HFFc6 (cell line): ENCODE data around the gene PHACTR1. TPM values are rescaled to one million over a fixed set of nuclear protein-coding genes. Genes with fewer than 3 reads are reported as not detected.
"Not testable (repeated sequence)": the region's sequence is repeated elsewhere in the genome, so short reads cannot be mapped to it uniquely, and the experiment has no call there.

Source experiments
- DNase-seq: peaks from one replicate; pipeline ENCODE4 v3.0.0-alpha.2; 2018
- H3K27ac Mint-ChIP-seq: 2 replicates; pipeline ENCODE4 v1.8.0; 2020; ENCODE audit warnings: mild to moderate bottlenecking, mixed read lengths
- H3K27me3 Mint-ChIP-seq: 2 replicates; pipeline ENCODE4 v1.8.0; 2021; ENCODE audit warnings: mild to moderate bottlenecking, moderate library complexity, mixed read lengths; ENCODE audit not compliant: insufficient read depth
- H3K36me3 Mint-ChIP-seq: 2 replicates; pipeline ENCODE4 v1.8.0; 2021; ENCODE audit warnings: low read depth, mixed read lengths
- H3K4me1 Mint-ChIP-seq: 2 replicates; pipeline ENCODE4 v1.8.0; 2020; ENCODE audit warnings: low read depth, mixed read lengths
- H3K4me3 Mint-ChIP-seq: 2 replicates; pipeline ENCODE4 v1.8.0; 2020; ENCODE audit warnings: mild to moderate bottlenecking, moderate library complexity, mixed read lengths
- H3K9me3 Mint-ChIP-seq: 2 replicates; pipeline ENCODE4 v1.8.0; 2020; ENCODE audit warnings: mild to moderate bottlenecking, mixed read lengths
- CTCF ChIP-seq: fragments of 200-600 bp; sonication (generic); IDR thresholded peaks from 2 replicates; pipeline ENCODE4 v1.5.0; 2021; ENCODE audit warnings: antibody characterized with exemption, mild to moderate bottlenecking
- total RNA-seq, 6 experiments: library from RNA; stranded (reverse); fragmentation: NEBNext Ultra II Directional; extraction: Animal tissue kit (Norgen Biotek cat#: 25700); gene quantifications; 2 replicates in 1 of 6; 3 replicates in 5 of 6; pipeline ENCODE4 v1.2.3, GENCODE V29; 2021

The PHACTR1 gene
- total RNA-seq, 6 experiments from 2014 or later, result 2.5 to 4.7 (median 3.9) TPM

DNA sequence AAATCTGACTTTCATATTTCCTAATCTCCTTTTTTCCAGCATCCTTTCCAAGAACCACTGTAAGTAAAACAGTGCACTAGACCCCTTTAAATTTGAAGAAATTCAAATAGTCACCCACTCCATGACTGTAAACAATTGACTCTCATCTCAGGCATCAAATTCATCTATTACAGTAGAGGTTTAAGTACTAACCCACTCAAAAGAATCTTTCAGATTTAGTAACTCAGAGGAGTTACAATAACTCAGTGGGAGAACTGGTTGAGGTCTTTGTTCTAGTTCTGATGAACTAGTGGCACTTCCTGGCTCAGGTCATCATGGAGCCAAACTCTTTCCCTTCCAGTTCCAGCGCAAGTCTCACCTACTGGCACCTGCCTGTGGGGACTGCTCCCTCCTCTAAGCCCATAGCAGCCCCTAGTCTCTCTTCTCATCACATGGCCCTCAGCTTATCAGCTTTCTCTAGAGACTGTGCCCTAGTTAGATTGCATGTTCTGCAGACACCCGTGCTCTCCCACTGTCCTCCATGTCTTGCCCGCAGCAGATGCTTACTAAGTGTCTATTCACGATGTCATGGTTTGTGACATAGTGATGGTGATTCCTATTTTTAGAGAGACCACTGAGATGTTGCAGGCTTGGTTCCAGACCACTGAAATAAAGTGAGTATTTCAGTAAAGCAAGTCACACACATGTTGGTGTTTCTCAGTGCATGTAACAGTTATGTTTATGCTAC, 415.5 kb downstream of the PHACTR1 start:
- H3K9me3 Mint-ChIP-seq, result no peaks in the 10 kb centered on the region
- H3K27me3 Mint-ChIP-seq, result peaks cover 7% of the 10 kb centered on the region

DNA sequence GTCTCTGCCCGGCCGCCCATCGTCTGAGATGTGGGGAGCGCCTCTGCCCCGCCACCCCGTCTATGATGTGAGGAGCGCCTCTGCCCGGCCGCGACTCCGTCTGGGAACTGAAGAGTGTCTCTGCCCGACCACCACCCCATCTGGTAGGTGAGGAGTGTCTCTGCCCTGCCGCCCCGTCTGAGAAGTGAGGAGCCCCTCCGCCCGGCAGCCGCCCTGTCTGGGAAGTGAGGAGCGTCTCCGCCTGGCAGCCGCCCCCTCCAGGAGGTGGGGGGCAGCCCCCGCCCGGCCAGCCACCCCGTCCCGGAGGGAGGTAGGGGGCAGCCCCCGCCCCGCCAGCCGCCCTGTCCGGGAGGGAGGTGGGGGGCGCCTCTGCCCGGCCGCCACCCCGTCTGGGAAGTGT, 417.3 kb downstream of the PHACTR1 start:
- not testable (repeated sequence) for H3K4me3 Mint-ChIP-seq, H3K27ac Mint-ChIP-seq, H3K36me3 Mint-ChIP-seq, H3K9me3 Mint-ChIP-seq, DNase-seq, H3K27me3 Mint-ChIP-seq
- H3K4me1 Mint-ChIP-seq, result peaks cover 13% of the 10 kb centered on the region

More for the DNA sequence above, 415.5 kb downstream of the PHACTR1 start:
- H3K4me3 Mint-ChIP-seq, result no peak overlapping the region
- no peak for DNase-seq
- TF ChIP-seq CTCF, result no peak
- no peaks in the 10 kb centered on the region for H3K36me3 Mint-ChIP-seq
- H3K27ac Mint-ChIP-seq, result no peak overlapping the region
- H3K4me1 Mint-ChIP-seq, result peaks cover 13% of the 10 kb centered on the region

DNA sequence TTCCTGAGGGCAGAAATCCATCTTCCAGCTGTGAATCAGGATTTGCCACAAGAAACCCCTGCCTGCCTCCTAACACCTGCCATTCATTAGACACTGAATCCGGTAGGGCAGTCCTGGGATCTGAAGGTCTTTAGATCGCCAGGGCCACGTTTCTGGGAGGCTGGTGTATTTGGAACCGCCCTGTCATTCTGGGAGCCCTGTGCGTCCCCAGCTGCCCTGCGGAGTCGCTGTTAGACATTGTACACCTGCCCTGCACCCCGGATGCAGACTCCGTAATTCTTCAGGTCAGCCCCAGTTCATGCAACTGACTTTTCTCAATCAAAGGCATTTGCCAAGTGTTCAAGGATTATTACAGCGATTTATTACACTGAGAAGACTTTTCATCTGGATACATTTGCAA, 418.6 kb downstream of the PHACTR1 start:
- no peaks in the 10 kb centered on the region for H3K9me3 Mint-ChIP-seq
- no peak for TF ChIP-seq CTCF
- H3K27ac Mint-ChIP-seq, result no peak overlapping the region
- DNase-seq, result no peak
- H3K4me3 Mint-ChIP-seq, result no peak overlapping the region
- no peaks in the 10 kb centered on the region for H3K36me3 Mint-ChIP-seq
- peaks cover 7% of the 10 kb centered on the region for H3K27me3 Mint-ChIP-seq
- H3K4me1 Mint-ChIP-seq, result peaks cover 13% of the 10 kb centered on the region

- Mint-ChIP-seq H3K9me3 (no peaks in the 10 kb centered on the region), H3K4me1 (no peaks in the 10 kb centered on the region), H3K4me3 (no peak overlapping the region), H3K27me3 (peaks cover 2% of the 10 kb centered on the region; the same call in 1 of the 2 replicates), H3K36me3 (no peaks in the 10 kb centered on the region), H3K27ac (no peak overlapping the region)
- TF ChIP-seq CTCF, result no peak
- no peak for DNase-seq
Observed at GRCh38 chr6:13139119-13139518, 422.6 kb downstream of the PHACTR1 start.

DNA sequence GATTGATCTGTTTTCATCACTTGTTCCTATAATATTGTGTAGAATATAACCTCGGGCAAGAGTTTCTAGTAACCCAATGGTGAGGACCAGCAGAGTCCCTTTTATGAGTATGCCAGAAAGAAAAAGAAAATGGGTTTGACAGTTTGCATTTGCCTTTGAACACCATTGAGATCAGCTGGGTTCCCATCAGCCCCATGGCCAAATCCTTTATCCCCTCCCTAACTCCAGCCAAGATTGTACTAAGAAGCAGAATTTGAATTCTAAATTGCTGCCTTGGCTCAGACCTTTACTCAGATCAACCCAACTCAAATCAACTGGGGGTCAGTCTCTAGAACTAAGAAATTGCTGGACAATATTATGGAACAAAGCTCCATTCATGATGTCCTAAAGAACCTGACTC, 424.4 kb downstream of the PHACTR1 start:
- peaks cover 2% of the 10 kb centered on the region; the same call in 1 of the 2 replicates for H3K27me3 Mint-ChIP-seq
- no peaks in the 10 kb centered on the region for H3K4me1 Mint-ChIP-seq
- H3K27ac Mint-ChIP-seq, result no peak overlapping the region
- H3K36me3 Mint-ChIP-seq, result no peaks in the 10 kb centered on the region
- TF ChIP-seq CTCF, result no peak
- DNase-seq, result no peak
- H3K4me3 Mint-ChIP-seq, result no peak overlapping the region
- H3K9me3 Mint-ChIP-seq, result no peaks in the 10 kb centered on the region

GRCh38 chr6:13141387-13141786, 424.8 kb downstream of the PHACTR1 start:
- no peak for DNase-seq
- Mint-ChIP-seq H3K4me1 (no peaks in the 10 kb centered on the region), H3K27me3 (peaks cover 2% of the 10 kb centered on the region; the same call in 1 of the 2 replicates), H3K36me3 (no peaks in the 10 kb centered on the region), H3K9me3 (no peaks in the 10 kb centered on the region), H3K27ac (no peak overlapping the region), H3K4me3 (no peak overlapping the region)
- TF ChIP-seq CTCF, result no peak
